ENCODE measurements around the gene RNU1-3. TPM values are rescaled to one million over a fixed set of nuclear protein-coding genes. Genes with fewer than 3 reads are reported as not detected.
"Not testable (repeated sequence)": the region's sequence is repeated elsewhere in the genome, so short reads cannot be mapped to it uniquely, and the experiment has no call there.

Gene RNU1-3
- total RNA-seq, 1 donor from 2014 or later, result 6,195 TPM

DNA sequence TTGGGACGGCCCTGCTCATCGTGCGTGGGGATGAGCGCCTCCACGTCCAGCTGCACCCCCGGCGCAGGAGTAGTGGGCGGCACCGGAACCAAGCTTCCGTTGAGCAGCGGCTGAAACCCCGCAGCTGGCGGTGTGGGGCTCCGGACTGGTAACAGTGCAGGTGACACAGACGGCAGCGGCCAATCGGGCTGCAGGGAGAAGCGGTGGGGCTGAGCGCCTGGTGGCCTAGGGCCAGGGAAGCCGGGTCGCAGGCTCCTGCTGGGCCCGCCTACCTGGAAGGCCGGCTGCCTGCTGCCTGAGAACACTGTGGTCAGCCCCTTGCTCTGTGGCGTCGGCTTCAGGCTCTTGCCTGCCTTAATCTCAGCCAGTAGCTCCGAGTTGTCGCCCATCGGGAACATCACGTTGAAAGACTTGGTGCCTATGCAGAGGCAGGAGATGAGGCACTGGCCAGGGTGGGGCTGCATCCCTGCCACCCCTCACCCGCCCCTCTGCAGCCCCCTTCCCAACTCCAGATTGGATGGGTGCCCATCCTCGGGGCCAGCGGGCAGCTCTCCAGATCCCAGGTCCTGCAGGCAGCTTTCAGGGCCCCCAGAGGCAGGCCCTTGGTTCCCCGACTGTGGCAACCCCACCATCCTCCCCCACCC is 29.9 kb upstream of the RNU1-3 start:
- DNase-seq (ENCODE audit: low spot score); intact Hi-C loops (cut with DNase I): not testable (repeated sequence)

DNA sequence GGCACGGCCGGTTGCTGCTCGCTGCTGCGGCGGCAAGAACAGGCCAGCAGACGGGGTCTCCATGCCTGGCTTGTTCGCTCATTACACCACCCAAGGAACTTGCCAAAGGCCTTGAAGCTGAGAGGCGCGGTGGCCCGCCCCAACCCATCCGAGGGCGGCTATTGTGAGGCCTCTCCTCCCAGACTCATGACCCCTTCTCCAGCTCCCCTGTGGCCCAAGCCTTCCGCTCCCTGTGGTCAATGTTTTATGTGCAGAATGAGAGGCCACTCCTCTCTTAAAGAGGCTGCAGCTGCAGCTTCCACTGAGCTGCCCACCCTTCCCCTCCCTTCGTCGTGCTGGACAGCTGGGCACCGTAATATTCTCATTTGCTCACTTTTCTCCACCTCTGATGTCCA is 27.6 kb upstream of the RNU1-3 start:
- DNase-seq (ENCODE audit: low spot score); intact Hi-C loops (cut with DNase I): not testable (repeated sequence)

GRCh38 chr1:16693449-16694307 is 26.9 kb upstream of the RNU1-3 start:
- intact Hi-C loops (cut with DNase I), result not testable (repeated sequence)

DNA sequence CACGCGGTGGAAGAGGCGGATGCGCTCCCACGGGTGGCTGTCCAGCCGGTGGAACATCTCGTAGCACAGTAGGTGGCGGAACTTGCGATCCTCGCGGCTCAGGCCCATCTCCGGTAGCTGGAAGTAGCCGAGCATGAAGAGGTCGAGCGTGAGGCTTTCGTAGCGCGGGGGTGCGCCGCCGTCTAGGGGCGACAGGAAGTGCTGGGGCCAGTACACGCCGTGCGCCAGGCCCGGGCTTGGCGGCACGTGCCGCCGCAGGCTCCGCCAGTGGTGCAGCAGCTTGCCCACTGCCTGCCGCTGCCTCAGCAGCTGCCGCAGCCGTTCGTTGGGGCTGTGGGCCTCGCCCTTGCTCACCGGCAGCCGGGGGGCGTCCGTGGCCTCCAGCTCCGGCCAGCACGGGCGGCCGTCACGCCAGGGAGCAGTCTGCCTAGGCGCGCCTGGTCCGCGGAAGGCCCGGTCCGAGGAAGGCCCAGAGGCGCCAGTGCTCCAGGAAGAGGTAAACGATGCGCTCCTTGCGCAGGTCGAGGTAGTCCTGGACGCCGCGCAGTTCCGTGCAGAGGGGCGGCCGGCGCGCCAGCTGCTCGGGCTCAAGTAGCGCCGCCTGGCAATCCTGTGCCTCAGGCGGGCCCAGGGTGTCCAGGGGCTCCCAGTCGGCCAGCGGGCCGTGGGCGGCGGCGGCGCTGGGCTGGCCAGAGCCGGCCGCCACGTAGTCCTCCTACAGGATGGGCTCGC is 26.1 kb upstream of the RNU1-3 start:
- intact Hi-C loops (cut with DNase I); DNase-seq (ENCODE audit: low spot score): not testable (repeated sequence)

More at GRCh38 chr1:16693449-16694307, 26.9 kb upstream of the RNU1-3 start:
- not testable (repeated sequence) for DNase-seq (ENCODE audit: low spot score)

GRCh38 chr1:16692283-16692682 is 25.5 kb upstream of the RNU1-3 start:
- intact Hi-C loops (cut with DNase I); DNase-seq (ENCODE audit: low spot score): not testable (repeated sequence)

- intact Hi-C loops (cut with DNase I); DNase-seq (ENCODE audit: low spot score): not testable (repeated sequence)
Observed at GRCh38 chr1:16690971-16691682, 24.4 kb upstream of the RNU1-3 start.

GRCh38 chr1:16687132-16687800 is 20.5 kb upstream of the RNU1-3 start:
- DNase-seq (ENCODE audit: low spot score); intact Hi-C loops (cut with DNase I): not testable (repeated sequence)

GRCh38 chr1:16685445-16686371 is 19.0 kb upstream of the RNU1-3 start:
- intact Hi-C loops (cut with DNase I); DNase-seq (ENCODE audit: low spot score): not testable (repeated sequence)

GRCh38 chr1:16684738-16685337 is 18.1 kb upstream of the RNU1-3 start:
- DNase-seq (ENCODE audit: low spot score); intact Hi-C loops (cut with DNase I): not testable (repeated sequence)

DNA sequence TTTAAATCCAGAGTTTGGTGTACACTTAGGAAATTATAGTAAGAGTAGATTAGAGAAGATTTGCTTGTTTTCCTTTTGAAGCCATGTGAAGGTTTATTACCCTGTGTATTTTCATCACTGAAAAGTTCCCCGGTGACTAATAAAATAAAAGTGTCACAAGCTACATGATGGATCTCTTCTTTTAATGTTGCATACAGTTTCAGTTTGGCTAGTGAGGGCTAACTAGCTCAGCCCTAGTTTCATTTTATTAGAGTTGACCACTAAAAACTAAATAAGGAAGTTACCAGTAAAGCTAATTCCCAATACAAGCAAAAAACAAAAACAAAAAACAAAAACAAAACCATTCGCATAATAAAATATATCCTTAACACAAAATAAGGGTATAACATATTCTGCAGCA is 17.4 kb upstream of the RNU1-3 start:
- DNase-seq (ENCODE audit: low spot score); intact Hi-C loops (cut with DNase I): not testable (repeated sequence)

DNA sequence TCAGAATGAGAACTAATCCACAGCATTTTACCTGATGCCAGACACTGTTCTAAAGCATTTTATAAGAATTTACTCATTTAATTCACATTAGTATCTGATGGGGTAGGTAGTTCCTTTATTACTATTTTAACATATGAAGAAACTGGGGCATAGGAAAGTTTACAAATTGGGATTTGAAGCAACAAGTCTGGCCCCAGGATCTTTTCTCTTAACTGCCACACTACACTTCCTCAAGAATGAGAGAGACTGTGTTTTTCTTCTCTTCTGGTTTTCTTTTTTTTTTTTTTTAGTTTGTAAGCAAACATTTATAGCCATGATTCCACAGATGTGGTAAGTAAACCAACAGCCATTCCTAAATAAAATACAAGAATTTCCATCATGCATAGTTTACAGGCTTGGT is 16.1 kb upstream of the RNU1-3 start:
- DNase-seq (ENCODE audit: low spot score); intact Hi-C loops (cut with DNase I): not testable (repeated sequence)

DNA sequence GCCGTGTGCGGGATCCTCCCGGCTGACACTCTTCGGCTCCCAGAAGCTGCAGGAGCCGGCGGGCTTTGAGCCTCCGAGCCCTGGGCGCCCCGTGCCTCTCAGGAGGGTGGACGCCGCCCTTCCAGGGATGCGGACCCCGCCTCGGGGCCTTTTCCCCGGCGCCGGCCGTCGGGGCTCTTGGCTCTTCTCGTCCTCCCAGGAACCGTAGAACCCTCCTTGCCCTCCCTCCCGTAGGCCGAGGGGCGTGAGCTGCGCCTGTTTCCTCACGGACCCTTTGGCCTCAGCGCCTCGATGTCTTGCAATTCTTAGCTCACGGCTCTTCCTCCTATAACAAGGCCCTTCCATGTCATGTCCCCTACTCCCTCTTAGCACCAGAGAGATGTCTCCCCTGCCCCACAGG is 13.6 kb upstream of the RNU1-3 start:
- intact Hi-C loops (cut with DNase I); DNase-seq (ENCODE audit: low spot score): not testable (repeated sequence)

GRCh38 chr1:16677552-16678431 is 11.0 kb upstream of the RNU1-3 start:
- DNase-seq (ENCODE audit: low spot score), result no peak
- intact Hi-C loops (cut with DNase I), result no loop called here

GRCh38 chr1:16676661-16677523 is 10.1 kb upstream of the RNU1-3 start:
- DNase-seq (ENCODE audit: low spot score); intact Hi-C loops (cut with DNase I): not testable (repeated sequence)

DNA sequence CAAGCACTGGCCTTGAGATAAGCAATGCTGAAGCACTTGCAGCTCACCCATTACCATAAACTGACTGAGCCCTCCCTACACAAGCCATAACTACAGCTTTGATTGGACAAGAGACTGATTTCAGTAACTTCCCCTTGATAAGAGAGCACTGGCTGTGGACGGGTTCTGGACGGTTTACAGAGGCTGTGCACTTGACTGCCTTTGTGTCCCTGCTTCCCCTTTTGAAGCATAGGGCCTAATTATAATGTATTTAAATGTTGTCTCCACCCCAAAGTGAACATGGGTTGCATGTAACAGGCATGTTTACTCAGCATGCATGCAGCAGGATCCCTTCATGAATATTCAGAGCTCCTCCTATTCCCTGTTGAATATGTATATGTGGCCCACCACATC is 8.4 kb upstream of the RNU1-3 start:
- DNase-seq (ENCODE audit: low spot score); intact Hi-C loops (cut with DNase I): not testable (repeated sequence)

DNA sequence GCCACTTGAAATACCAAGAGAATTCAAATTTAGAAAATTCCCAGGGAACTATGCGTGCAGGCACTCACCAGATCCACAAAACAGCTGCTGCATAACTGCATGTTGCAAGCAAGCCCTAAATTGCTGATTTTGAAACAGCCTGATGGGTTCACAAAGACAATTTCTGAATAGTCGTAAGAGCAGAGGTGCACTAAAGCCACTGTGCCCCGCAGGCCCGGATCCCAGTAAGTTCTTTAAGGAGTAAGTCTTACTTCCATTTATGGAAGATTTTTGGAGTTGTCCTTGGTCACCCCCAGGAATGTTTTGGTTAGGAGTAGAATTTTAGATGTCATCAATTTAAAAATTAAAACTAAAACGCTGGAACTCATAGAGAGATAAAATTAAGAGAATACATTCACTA is 7.2 kb upstream of the RNU1-3 start:
- intact Hi-C loops (cut with DNase I); DNase-seq (ENCODE audit: low spot score): not testable (repeated sequence)

Measured in cardiac septum (tissue), 1 donor.